HEK293T (cell line): ENCODE data around the gene NAT10.

Source experiments
- ARNT ChIP-seq: fragments of 450-650 bp; IDR thresholded peaks from 2 replicates; pipeline ENCODE4 v1.6.1; 2017; ENCODE audit warnings: mild to moderate bottlenecking
- BHLHE40 ChIP-seq: fragments of 450-650 bp; IDR thresholded peaks from 2 replicates; pipeline ENCODE4 v1.6.1; 2016; ENCODE audit warnings: mild to moderate bottlenecking, moderate library complexity, borderline replicate concordance
- CTBP1 ChIP-seq: fragments of 450-650 bp; IDR thresholded peaks from 2 replicates; pipeline ENCODE4 v1.6.1; 2016; ENCODE audit warnings: borderline replicate concordance
- ELF4 ChIP-seq: fragments of 450-650 bp; IDR thresholded peaks from 2 replicates; pipeline ENCODE4 v1.6.1; 2017; ENCODE audit warnings: antibody characterized with exemption
- FOXA1 ChIP-seq: fragments of 450-650 bp; IDR thresholded peaks from 2 replicates; pipeline ENCODE4 v1.6.1; 2016; ENCODE audit warnings: mild to moderate bottlenecking
- FOXK2 ChIP-seq: fragments of 450-650 bp; IDR thresholded peaks from 2 replicates; pipeline ENCODE4 v1.6.1; 2016; ENCODE audit warnings: mild to moderate bottlenecking
- FOXM1 ChIP-seq: fragments of 450-650 bp; IDR thresholded peaks from 2 replicates; pipeline ENCODE4 v1.6.1; 2017; ENCODE audit warnings: mild to moderate bottlenecking, borderline replicate concordance
- L3MBTL2 ChIP-seq: fragments of 450-650 bp; conservative IDR thresholded peaks from 2 replicates; pipeline ENCODE4 v1.6.1; 2016; ENCODE audit warnings: mild to moderate bottlenecking
- LEF1 ChIP-seq: fragments of 450-650 bp; IDR thresholded peaks from 2 replicates; pipeline ENCODE4 v1.6.1; 2017; ENCODE audit warnings: mild to moderate bottlenecking, borderline replicate concordance
- NFRKB ChIP-seq: fragments of 450-650 bp; IDR thresholded peaks from 2 replicates; pipeline ENCODE4 v1.6.1; 2016; ENCODE audit warnings: mild to moderate bottlenecking, moderate library complexity
- SP1 ChIP-seq: fragments of 450-650 bp; IDR thresholded peaks from 2 replicates; pipeline ENCODE4 v1.6.1; 2017
- SUZ12 ChIP-seq: fragments of 450-650 bp; IDR thresholded peaks from 2 replicates; pipeline ENCODE4 v1.6.1; 2016; ENCODE audit warnings: mild to moderate bottlenecking
- ZNF384 ChIP-seq: fragments of 450-650 bp; IDR thresholded peaks from 2 replicates; pipeline ENCODE4 v1.6.1; 2016

GRCh38 chr11:34080609-34081008 is 24.8 kb upstream of the NAT10 start:
- TF ChIP-seq ELF4 (no peak), ARNT (no peak), FOXA1 (no peak), BHLHE40 (no peak), LEF1 (no peak), SUZ12 (no peak), L3MBTL2 (no peak), FOXK2 (no peak), FOXM1 (no peak), CTBP1 (no peak), NFRKB (no peak), SP1 (no peak), ZNF384 (no peak)
